Mesendoderm (in vitro differentiated cells): ENCODE data around the gene KIAA1328. TPM values are rescaled to one million over a fixed set of nuclear protein-coding genes. Genes with fewer than 3 reads are reported as not detected.

ENCODE experiments used
- DNase-seq: peaks from one replicate; pipeline ENCODE4 v3.0.0; 2013
- H2AK5ac ChIP-seq: 2 replicates; pipeline ENCODE4 v1.6.1; 2013; ENCODE audit warnings: low read length, inconsistent platforms
- H2BK120ac ChIP-seq: 2 replicates; pipeline ENCODE4 v1.6.1; 2013; ENCODE audit warnings: low read depth, mild to moderate bottlenecking, low read length, moderate library complexity, mixed read lengths
- H2BK15ac ChIP-seq: replicated peaks from 2 replicates; pipeline ENCODE4 v1.6.1; 2013; ENCODE audit warnings: low read depth, mild to moderate bottlenecking, moderate library complexity
- H2BK5ac ChIP-seq: 2 replicates; pipeline ENCODE4 v1.6.1; 2013; ENCODE audit warnings: low read length, inconsistent platforms
- H3K18ac ChIP-seq: 2 replicates; pipeline ENCODE4 v1.6.1; 2013; ENCODE audit warnings: mild to moderate bottlenecking, low read length, mixed read lengths
- H3K23ac ChIP-seq: one replicate; pipeline ENCODE4 v1.6.1; 2013; ENCODE audit warnings: low read length
- H3K27ac ChIP-seq: 2 replicates; pipeline ENCODE4 v1.5.1; 2013; ENCODE audit warnings: low read depth, mild to moderate bottlenecking, inconsistent platforms, low read length, moderate library complexity
- H3K27me3 ChIP-seq: 2 replicates; pipeline ENCODE4 v1.6.1; 2013; ENCODE audit warnings: low read length, control low read depth, mild to moderate bottlenecking, inconsistent platforms; ENCODE audit not compliant: insufficient read depth, poor library complexity
- H3K36me3 ChIP-seq: 2 replicates; pipeline ENCODE4 v1.6.1; 2013; ENCODE audit warnings: low read length, inconsistent platforms; ENCODE audit not compliant: control insufficient read depth, insufficient read depth
- H3K4ac ChIP-seq: one replicate; pipeline ENCODE4 v1.6.1; 2013; ENCODE audit warnings: low read depth, mild to moderate bottlenecking, low read length, moderate library complexity
- H3K4me1 ChIP-seq: 2 replicates; pipeline ENCODE4 v1.6.1; 2013; ENCODE audit warnings: low read depth, low read length, inconsistent platforms; ENCODE audit not compliant: control insufficient read depth
- H3K4me2 ChIP-seq: 2 replicates; pipeline ENCODE4 v1.6.1; 2013; ENCODE audit warnings: low read length
- H3K4me3 ChIP-seq: 2 replicates; pipeline ENCODE4 v1.5.1; 2013; ENCODE audit warnings: mild to moderate bottlenecking, low read length
- H3K56ac ChIP-seq: one replicate; pipeline ENCODE4 v1.6.1; 2013; ENCODE audit warnings: low read length
- H3K79me1 ChIP-seq: 2 replicates; pipeline ENCODE4 v1.6.1; 2013; ENCODE audit warnings: low read length, inconsistent platforms
- H3K79me2 ChIP-seq: 2 replicates; pipeline ENCODE4 v1.6.1; 2013; ENCODE audit warnings: mild to moderate bottlenecking, low read length; ENCODE audit not compliant: control insufficient read depth, insufficient read depth
- H3K9ac ChIP-seq: 2 replicates; pipeline ENCODE4 v1.6.1; 2013; ENCODE audit warnings: low read length, inconsistent platforms
- H4K5ac ChIP-seq: one replicate; pipeline ENCODE4 v1.6.1; 2013; ENCODE audit warnings: low read length
- H4K8ac ChIP-seq: one replicate; pipeline ENCODE4 v1.6.1; 2013; ENCODE audit warnings: low read depth, mild to moderate bottlenecking, control low read depth, low read length, moderate library complexity
- WGBS: extraction: QIAGEN DNeasy Blood & Tissue Kit; methylation state at CpG from one replicate; pipeline ENCODE4 v1.1.7; 2013; ENCODE audit warnings: low lambda C conversion rate, missing lambda C conversion rate; ENCODE audit not compliant: insufficient coverage; ENCODE audit errors: extremely low coverage; 5-methylcytosine and 5-hydroxymethylcytosine counted together
- polyA plus RNA-seq, 2 experiments: library from polyadenylated mRNA; stranded (reverse); fragments of 200-250 nt; gene quantifications; one replicate each; pipeline ENCODE4 v1.2.3, GENCODE V29; 2013

KIAA1328 gene
- polyA plus RNA-seq (2013, experiment 1 of 2): 2.8 TPM
- polyA plus RNA-seq (2013, experiment 2 of 2): 3.1 TPM

- no peak within 1 kb of the TSS for H4K8ac ChIP-seq
- H3K18ac ChIP-seq: no peak within 1 kb of the TSS
- H4K5ac ChIP-seq: peak within 1 kb of the TSS; percentile 33
- H2BK120ac ChIP-seq: no peak within 1 kb of the TSS
- peak within 1 kb of the TSS; percentile 43 for H3K4me2 ChIP-seq
- H3K4me3 ChIP-seq: peak within 1 kb of the TSS; percentile 97
- H3K79me2 ChIP-seq: peaks cover 2% of the 10 kb centered on the region
- no peak within 1 kb of the TSS for H2AK5ac ChIP-seq
- no peak within 1 kb of the TSS for H2BK15ac ChIP-seq
- peak; percentile 93 for DNase-seq
- no peak within 1 kb of the TSS for H3K4ac ChIP-seq
- peaks cover 4% of the 10 kb centered on the region for H3K4me1 ChIP-seq
- H3K23ac ChIP-seq: peak within 1 kb of the TSS; percentile 92
- H3K27ac ChIP-seq: peak within 1 kb of the TSS; percentile 63
- WGBS: no CpG with 5 or more reads among the region's 83 CpGs
- H3K27me3 ChIP-seq: no peaks in the 10 kb centered on the region
- H2BK5ac ChIP-seq: peak within 1 kb of the TSS; percentile 86
- H3K56ac ChIP-seq: peak within 1 kb of the TSS; percentile 100
- peak within 1 kb of the TSS; percentile 98 for H3K9ac ChIP-seq
- no peaks in the 10 kb centered on the region for H3K36me3 ChIP-seq
- peaks cover 3% of the 10 kb centered on the region for H3K79me1 ChIP-seq
These were observed at the start of gene KIAA1328, which contains the start of gene TPGS2 for GRCh38 chr18:36828630-36829361. Gene KIAA1328, plus strand, starts transcription at chr18:36829127. Its CDS starts 12 bp downstream, at chr18:36829139. Gene TPGS2, minus strand, starts transcription at chr18:36829002. Its CDS starts 235 bp downstream, at chr18:36828767.

- no peak overlapping the region for H3K18ac ChIP-seq
- H3K27me3 ChIP-seq: no peaks in the 10 kb centered on the region
- H3K4me1 ChIP-seq: no peaks in the 10 kb centered on the region
- no peak for DNase-seq
- no CpG with 5 or more reads among the region's 2 CpGs for WGBS
- no peak overlapping the region for H3K9ac ChIP-seq
- no peak overlapping the region for H4K8ac ChIP-seq
- no peak overlapping the region for H3K56ac ChIP-seq
- H2BK15ac ChIP-seq: no peak overlapping the region
- H2BK120ac ChIP-seq: no peak overlapping the region
- no peak overlapping the region for H2BK5ac ChIP-seq
- H3K4ac ChIP-seq: no peak overlapping the region
- no peak overlapping the region for H3K23ac ChIP-seq
- H2AK5ac ChIP-seq: no peak overlapping the region
- H3K27ac ChIP-seq: no peak overlapping the region
- H3K4me2 ChIP-seq: no peak overlapping the region
- no peak overlapping the region for H4K5ac ChIP-seq
- no peaks in the 10 kb centered on the region for H3K79me1 ChIP-seq
- no peaks in the 10 kb centered on the region for H3K79me2 ChIP-seq
- H3K36me3 ChIP-seq: no peaks in the 10 kb centered on the region
- H3K4me3 ChIP-seq: no peak overlapping the region
These were observed 48.2 kb upstream of the KIAA1328 start for GRCh38 chr18:36780748-36781147.

- Histone ChIP-seq H3K4me1 (no peaks in the 10 kb centered on the region), H3K79me1 (no peaks in the 10 kb centered on the region), H3K4me2 (no peak overlapping the region), H4K5ac (no peak overlapping the region), H3K18ac (no peak overlapping the region), H2AK5ac (no peak overlapping the region), H3K79me2 (no peaks in the 10 kb centered on the region), H3K27me3 (no peaks in the 10 kb centered on the region), H3K4me3 (no peak overlapping the region), H3K56ac (no peak overlapping the region), H3K36me3 (no peaks in the 10 kb centered on the region), H3K9ac (no peak overlapping the region), H2BK5ac (no peak overlapping the region), H3K23ac (no peak overlapping the region), H2BK120ac (no peak overlapping the region), H2BK15ac (no peak overlapping the region), H3K4ac (no peak overlapping the region), H3K27ac (no peak overlapping the region), H4K8ac (no peak overlapping the region)
- no CpG with 5 or more reads among the region's 9 CpGs for WGBS
- no peak for DNase-seq
These were observed 46.2 kb upstream of the KIAA1328 start for GRCh38 chr18:36782710-36783109.

GRCh38 chr18:36783792-36784191, 45.1 kb upstream of the KIAA1328 start:
- Histone ChIP-seq H3K27me3 (no peaks in the 10 kb centered on the region), H3K79me2 (no peaks in the 10 kb centered on the region), H3K4ac (no peak overlapping the region), H3K36me3 (no peaks in the 10 kb centered on the region), H3K27ac (no peak overlapping the region), H2BK120ac (no peak overlapping the region), H3K79me1 (no peaks in the 10 kb centered on the region), H2AK5ac (no peak overlapping the region), H3K4me3 (no peak overlapping the region), H3K9ac (no peak overlapping the region), H3K18ac (no peak overlapping the region), H4K8ac (no peak overlapping the region), H3K4me2 (no peak overlapping the region), H3K23ac (no peak overlapping the region), H3K56ac (no peak overlapping the region), H4K5ac (no peak overlapping the region), H3K4me1 (no peaks in the 10 kb centered on the region), H2BK15ac (no peak overlapping the region), H2BK5ac (no peak overlapping the region)
- DNase-seq: no peak
- no CpG with 5 or more reads among the region's 5 CpGs for WGBS

- H3K23ac ChIP-seq: peak overlapping the region; percentile 61
- no peak overlapping the region for H3K9ac ChIP-seq
- H4K5ac ChIP-seq: no peak overlapping the region
- no peak overlapping the region for H2BK5ac ChIP-seq
- no peaks in the 10 kb centered on the region for H3K79me2 ChIP-seq
- no peaks in the 10 kb centered on the region for H3K27me3 ChIP-seq
- H3K4ac ChIP-seq: no peak overlapping the region
- H3K18ac ChIP-seq: no peak overlapping the region
- no peak overlapping the region for H2AK5ac ChIP-seq
- H3K4me2 ChIP-seq: no peak overlapping the region
- no peaks in the 10 kb centered on the region for H3K36me3 ChIP-seq
- no peak overlapping the region for H2BK120ac ChIP-seq
- DNase-seq: peak; percentile 37
- no peak overlapping the region for H3K27ac ChIP-seq
- H2BK15ac ChIP-seq: no peak overlapping the region
- H3K4me3 ChIP-seq: no peak overlapping the region
- peak overlapping the region; percentile 7 for H3K56ac ChIP-seq
- H4K8ac ChIP-seq: no peak overlapping the region
- no CpG with 5 or more reads among the region's 4 CpGs for WGBS
- H3K79me1 ChIP-seq: no peaks in the 10 kb centered on the region
- no peaks in the 10 kb centered on the region for H3K4me1 ChIP-seq
These were observed 42.2 kb upstream of the KIAA1328 start for GRCh38 chr18:36786686-36787085.
